Measurements from ENCODE around the gene DPP3. TPM values are rescaled to one million over a fixed set of nuclear protein-coding genes. Genes with fewer than 3 reads are reported as not detected.
"Not testable (repeated sequence)": the region's sequence is repeated elsewhere in the genome, so short reads cannot be mapped to it uniquely, and the experiment has no call there.

DPP3 gene
- total RNA-seq, 1 experiment from 2014 or later = 224 TPM

DNA sequence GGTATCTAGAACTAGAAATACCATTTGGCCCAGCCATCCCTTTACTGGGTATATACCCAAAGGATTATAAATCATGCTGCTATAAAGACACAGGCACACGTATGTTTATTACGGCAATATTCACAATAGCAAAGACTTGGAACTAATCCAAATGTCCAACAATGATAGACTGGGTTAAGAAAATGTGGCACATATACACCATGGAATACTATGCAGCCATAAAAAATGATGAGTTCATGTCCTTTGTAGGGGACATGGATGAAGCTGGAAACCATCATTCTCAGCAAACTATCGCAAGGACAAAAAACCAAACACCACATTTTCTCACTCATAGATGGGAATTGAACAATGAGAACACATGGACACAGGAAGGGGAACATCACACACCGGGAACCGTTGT is 16.1 kb upstream of the DPP3 start:
- DNase-seq (ENCODE audit: low spot score) = not testable (repeated sequence)

DNA sequence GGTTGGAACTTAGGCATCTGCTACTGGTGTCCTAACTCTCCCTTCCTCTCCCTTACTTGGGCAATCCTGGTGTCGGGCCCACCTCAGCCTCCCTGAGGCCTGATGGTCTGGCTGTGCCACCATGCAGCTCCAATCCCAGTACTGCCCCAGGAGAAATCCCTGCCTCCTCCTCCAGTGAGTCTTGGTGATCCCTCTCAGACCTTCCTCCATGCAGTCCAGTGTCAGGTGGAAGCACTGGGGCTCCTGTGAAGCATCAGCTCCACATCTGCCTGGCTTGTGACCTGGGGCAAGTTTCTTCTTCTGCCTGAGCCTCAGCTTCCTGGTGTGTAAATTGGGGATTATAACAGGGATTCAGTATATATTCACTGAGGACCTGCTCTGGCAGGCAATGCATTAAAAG is 15.3 kb upstream of the DPP3 start:
- no peak for DNase-seq (ENCODE audit: low spot score)

DNA sequence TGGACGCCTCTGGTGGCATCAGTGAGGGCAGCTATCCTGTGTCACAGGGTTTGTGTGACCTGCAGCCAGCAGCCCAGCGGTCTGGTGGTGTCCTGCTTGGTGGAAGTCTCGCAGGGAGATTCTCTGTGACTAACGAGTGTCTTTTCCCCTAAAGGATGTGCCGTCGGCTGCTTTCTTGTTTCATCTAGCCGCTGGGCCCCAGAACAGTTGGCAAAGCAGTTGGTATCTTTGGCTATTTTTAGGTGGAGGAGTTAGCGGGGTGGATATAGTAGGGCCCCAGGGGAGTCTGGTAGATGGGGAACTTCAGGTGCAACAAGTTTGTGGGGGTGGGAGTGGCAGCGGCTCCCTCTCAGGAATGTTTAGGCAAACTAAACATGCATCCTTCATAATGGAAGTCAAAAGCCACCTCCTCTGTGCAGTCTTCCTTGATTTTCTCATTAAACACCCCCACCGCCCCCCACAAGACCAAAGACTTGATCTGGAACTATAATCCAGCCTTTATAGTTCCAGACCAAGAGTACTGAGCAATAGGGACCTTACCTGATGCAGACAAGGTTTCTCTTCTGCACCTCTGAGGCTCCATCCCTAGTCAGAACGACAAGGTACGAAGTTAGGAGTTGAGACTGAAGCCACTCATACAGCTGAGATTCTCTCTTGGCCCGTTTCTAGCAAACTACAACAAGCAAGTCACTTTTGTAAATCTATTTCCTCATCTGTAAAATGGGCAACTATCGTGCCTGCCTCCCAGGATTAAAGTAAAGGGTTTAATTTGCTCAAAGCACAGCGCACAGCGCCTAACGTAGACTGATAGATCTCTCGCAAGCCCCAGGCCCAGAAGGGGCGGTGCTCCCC is 14.6 kb upstream of the DPP3 start:
- DNase-seq (ENCODE audit: low spot score) = no peak

DNA sequence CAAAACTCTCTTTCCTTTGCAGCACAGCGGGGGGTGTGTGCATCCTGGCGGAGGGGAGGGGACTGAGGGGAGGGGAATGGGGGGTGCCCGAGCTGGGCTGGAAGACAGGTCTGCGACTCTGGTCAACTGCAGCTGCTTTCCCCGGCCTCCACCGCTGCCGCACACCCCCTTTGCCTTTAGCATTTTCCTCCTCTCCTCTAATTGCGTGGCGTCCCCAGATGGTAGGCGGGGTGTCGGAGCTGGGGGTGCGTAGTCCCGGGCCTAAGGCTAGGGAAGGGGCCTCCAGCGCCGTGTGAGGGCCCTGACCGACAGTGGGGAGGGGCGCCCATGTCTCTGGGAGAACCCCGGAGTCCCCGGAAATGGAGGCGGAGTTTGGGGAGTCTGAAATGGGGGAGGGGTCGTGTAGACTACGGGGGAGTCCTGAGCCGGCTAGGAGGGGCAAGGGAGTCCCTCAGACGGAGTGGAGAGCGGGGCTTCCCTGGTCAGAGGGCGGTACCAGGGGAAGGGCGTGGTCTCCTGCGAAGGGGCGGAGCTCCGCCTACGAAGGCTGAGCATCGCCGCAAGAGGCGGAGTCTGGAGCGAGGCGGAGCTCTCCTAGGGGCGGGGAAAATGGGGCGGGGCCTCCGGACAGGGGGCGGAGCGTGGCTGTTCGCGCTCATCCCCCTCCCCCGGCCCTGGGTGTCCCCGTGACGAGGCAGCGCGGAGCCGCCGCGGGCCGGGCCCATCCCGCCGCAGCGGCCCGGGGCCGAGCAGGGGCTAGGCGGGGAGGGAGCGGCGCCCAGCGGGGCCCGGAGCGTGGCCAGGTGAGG is 13.8 kb upstream of the DPP3 start, which contains the start of gene PELI3:
Gene PELI3, plus strand, starts transcription at position 681 of the 809 bp plus-strand sequence. CDS start 1,224 bp downstream, outside the sequence.
- peak; percentile 96 for DNase-seq (ENCODE audit: low spot score)

DNA sequence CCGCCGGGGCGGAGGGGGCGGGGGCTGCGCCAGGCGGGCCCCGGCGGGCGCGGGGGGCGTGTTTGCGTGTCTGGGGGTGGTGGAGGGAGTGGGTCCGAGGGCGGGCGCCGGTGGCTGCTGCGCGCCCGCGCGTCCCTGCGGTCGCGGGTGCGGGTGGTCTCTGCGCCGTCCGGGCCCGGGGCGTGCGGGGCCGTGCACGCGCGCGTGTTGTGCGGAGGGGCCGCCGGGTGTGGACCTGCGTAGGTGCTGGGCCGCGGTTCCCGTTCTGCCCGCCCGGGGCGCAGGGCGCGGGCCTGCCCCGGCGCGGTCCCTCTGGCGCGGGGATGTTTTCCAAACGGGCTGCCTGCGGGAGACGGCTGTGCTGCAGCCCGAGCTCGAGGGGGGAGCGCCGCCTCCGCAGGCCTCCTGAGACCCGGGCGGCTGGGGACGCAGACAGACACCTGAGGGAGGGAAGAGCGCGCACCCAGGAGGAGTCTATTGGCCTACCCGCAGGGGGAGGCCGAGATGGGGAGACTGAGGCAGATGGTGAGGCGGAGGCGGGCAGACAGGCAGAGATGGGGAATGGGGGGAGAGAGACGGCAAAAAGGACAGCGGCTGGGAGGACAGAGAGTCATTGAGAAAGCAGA is 13.1 kb upstream of the DPP3 start:
- DNase-seq (ENCODE audit: low spot score) = no peak

DNA sequence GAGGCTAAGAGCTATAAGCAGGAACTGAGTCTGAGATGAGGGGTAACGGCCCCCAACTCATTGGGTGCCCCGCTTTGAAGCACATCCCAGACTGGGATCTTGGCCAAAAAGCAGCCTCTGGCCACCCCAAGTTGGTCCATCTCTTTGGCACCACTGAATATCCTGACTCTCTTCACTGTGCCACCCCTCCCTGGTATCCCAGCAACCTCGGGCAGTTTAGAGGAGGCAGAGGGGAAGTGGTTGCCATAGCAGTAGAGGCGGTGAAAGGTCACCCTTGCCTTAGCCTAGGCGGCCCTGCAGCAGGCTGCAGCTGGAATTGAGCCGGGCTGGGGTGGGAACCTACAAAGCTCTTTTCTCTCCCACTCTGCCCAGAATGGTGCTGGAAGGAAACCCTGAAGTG is 12.5 kb upstream of the DPP3 start:
- peak; percentile 89 for DNase-seq (ENCODE audit: low spot score)

DNA sequence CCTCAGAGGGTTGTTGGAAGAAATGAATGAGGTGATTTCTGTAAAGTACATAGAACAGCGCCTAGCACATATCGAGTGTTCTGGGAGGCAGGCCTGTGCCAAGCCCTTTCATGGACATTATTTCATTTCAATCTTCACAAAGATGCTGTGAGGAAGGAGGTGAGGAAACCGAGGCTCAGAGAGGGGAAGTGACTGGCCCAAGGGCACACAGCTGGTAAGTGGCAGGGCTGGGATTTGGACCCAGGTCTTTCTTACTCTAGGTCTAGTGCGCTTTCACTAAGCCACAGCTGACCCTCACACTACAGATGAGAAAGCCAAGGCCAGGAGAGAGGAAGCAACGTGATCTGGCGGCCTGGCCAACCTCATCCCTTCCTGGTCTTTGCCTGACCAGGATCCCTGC is 11.5 kb upstream of the DPP3 start:
- DNase-seq (ENCODE audit: low spot score) = no peak

DNA sequence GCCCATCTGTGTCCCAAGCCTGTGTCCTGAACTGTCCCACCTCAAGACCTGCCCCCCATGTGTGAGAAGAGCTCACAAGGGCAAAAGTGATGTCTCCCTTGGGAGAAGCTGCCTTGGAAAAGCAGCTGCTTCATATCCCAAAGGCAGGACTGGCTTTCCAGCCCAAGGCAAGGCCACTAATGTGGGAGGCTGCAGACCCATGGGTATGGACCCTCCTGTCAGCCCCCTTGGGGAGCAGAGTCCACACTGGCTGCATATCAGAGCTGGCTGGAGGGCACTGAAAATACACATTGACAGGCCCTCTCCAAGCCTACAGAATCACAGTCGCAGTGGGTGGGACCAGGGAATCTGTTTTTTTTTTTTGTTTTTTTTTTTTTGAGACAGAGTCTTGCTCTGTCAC is 10.8 kb upstream of the DPP3 start:
- DNase-seq (ENCODE audit: low spot score) = no peak

DNA sequence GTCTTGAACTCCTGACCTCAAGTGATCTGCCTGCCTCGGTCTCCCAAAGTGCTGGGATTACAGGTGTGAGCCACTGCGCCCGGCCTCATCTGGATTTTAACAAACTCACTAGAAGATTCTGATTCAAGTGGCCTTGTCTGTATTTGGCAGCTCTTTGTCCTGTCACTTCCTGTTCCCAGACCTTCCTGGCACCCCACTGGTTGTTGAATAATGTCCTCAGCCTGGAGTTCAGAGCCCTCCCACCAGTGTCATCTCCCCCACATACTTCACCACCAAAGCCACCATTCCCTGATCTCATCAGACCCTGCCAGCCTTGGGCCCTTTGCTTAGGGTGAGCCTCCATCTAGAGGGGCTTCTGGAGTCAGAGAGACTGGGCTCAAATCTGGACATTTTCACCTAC is 10.2 kb upstream of the DPP3 start:
- DNase-seq (ENCODE audit: low spot score) = no peak

DNA sequence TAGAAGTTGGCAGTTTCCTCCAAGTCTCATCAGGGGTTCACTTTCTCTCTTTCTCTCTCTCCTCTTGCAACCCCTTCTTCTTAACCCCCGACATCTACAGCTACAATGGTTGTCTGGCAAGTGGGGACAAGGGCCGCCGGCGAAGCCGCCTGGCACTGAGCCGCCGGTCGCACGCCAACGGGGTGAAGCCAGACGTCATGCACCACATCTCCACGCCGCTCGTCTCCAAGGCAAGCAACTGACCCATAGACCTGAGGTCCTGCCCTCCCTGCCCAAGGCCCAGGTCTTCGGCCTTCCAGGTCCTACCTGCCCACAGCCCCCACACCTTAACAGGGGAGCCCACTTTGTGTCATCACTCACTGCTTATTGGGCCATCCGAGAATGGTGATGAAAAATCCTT is 9.1 kb upstream of the DPP3 start:
- DNase-seq (ENCODE audit: low spot score) = no peak

DNA sequence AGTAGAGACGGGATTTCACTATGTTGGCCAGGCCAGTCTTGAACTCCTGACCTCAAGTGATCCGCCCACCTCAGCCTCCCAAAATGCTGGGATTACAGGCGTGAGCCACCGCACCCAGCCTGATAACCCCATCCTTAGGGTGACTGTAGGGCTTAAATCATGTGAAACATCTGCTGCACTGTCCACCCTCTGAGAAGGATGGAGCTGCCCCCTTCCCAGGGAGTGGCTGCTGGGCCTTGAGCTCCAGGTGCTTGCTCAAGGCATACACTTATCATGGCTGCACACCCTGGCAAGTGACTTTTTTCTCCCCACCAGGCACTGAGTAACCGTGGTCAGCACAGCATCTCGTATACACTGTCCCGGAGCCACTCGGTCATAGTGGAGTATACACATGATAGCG is 8.2 kb upstream of the DPP3 start:
- no peak for DNase-seq (ENCODE audit: low spot score)

DNA sequence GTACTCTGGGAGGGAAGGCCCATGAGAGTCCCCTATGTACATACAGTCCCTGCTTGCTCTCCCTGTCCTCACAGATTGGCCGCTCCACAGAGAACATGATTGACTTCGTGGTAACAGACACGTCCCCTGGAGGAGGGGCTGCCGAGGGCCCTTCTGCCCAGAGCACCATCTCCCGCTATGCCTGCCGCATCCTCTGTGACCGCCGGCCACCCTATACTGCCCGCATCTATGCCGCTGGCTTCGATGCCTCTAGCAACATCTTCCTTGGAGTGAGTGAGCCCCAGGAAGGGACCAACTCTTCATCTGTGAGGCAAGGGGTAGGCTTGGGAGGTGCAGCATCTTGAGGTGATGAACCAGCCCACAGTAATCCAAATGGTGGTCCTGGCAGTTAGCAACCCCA is 7.1 kb upstream of the DPP3 start:
- DNase-seq (ENCODE audit: low spot score) = no peak

DNA sequence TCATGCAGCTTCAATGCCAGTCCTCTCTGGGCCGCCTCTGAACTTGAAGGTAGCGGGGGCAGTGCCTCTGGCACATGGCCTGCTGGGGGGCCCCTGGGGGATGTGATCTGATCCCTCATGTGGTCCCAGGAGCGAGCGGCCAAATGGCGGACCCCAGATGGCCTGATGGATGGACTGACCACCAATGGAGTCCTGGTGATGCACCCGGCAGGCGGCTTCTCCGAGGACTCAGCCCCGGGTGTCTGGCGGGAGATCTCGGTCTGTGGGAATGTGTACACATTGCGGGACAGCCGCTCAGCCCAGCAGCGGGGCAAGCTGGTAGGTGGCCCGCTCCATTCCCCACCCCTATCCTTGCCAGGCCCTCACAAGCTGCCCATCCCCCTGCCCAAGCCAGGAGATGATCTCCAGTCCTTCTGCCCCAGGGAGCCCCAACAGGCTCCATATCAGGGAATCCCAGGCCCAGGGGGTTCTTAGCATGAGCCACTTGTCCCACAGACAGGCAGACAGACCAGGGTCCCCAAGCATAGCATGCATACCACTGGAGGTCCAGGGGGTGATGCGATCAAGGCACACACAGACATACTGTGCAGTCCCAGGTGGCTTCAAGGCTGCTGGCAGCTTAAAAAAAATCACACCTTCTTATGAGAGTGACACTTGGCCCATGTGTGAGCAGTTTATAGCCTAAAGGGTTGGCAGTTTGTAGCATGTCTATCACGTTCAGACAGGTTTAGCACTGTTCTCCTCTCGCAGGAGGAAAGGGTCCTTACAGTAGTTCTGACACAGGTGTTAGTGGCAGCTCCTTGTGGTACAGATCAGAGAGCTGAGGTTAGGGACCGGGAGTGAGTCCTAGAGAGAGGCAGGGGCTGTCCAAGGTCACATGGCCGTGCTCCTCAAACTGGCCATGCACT is 6.4 kb upstream of the DPP3 start:
- no peak for DNase-seq (ENCODE audit: low spot score)

DNA sequence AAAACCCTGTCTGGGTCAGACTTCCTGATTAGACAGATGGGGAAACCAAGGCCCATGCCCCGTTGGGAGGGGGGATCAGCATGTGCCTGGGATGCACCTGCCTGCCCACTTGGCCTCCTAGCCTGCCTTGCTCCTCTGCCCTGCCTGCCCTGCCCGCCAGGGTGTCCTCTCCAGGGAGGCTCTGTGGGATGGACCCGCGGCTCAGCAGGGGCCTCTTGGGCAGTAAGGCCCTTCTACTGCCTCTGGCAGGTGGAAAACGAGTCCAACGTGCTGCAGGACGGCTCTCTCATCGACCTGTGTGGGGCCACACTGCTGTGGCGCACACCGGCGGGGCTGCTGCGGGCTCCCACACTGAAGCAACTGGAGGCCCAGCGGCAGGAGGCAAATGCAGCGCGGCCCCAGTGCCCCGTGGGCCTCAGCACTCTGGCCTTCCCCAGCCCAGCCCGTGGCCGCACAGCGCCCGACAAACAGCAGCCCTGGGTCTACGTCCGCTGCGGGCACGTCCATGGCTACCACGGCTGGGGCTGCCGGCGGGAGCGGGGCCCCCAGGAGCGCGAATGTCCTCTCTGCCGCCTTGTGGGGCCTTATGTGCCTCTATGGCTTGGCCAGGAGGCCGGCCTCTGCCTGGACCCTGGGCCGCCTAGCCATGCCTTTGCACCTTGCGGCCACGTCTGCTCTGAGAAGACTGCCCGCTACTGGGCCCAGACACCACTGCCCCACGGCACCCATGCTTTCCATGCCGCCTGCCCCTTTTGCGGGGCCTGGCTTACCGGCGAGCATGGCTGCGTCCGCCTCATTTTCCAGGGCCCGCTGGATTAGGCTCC is 4.7 kb upstream of the DPP3 start:
- no peak for DNase-seq (ENCODE audit: low spot score)

DNA sequence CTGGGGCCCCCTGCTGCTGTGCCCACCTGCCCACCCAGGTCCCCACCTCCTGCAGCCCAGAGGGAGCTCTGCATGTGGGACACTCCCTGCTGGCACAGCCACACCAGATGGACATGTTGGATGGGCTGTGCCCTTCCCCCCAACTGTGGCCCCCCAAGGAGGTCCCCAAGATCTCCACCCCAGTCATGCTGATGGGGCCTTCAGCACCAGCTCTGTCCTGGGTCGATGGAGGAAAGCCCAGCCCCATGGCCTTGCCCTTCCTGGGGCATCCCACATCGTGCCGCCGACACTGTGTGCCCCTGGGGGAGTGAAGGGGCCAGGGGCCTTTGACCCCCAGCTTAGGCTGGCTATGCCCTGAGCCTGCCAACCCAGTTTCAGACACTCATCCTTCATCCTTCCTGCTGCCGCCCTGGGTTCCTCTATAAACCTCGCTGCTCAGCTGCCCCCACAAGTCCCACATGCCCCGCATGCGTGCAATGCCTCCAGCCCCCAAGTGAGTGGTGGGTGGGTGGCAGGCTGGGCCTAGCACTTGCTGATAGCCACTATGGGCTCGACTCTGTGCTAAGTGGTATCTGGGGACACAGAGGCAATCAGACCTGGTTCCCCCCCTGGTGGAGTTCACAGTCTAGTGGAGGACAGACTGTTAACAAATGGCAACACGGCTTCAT is 3.9 kb upstream of the DPP3 start:
- no peak for DNase-seq (ENCODE audit: low spot score)

DNA sequence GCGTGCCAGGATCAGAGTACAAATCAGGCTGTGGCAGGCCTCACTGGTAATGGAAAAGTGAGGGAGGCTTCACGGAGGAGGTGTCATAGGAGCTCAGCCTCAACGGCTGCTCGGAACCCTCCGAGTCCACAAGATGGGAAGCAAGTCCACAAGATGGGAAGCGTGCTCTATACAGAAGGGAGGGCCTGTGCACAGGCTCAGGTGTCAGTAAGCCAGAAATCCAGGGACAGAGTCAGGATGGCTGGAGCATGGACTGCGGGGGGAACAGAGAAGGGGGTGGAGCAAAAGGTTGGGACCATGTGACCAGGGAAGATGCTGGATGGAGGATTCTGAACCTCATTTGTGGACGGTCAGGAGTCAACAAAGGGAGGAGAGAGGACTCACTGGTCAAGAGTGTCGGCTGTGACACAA is 3.4 kb upstream of the DPP3 start:
- DNase-seq (ENCODE audit: low spot score) = no peak

DNA sequence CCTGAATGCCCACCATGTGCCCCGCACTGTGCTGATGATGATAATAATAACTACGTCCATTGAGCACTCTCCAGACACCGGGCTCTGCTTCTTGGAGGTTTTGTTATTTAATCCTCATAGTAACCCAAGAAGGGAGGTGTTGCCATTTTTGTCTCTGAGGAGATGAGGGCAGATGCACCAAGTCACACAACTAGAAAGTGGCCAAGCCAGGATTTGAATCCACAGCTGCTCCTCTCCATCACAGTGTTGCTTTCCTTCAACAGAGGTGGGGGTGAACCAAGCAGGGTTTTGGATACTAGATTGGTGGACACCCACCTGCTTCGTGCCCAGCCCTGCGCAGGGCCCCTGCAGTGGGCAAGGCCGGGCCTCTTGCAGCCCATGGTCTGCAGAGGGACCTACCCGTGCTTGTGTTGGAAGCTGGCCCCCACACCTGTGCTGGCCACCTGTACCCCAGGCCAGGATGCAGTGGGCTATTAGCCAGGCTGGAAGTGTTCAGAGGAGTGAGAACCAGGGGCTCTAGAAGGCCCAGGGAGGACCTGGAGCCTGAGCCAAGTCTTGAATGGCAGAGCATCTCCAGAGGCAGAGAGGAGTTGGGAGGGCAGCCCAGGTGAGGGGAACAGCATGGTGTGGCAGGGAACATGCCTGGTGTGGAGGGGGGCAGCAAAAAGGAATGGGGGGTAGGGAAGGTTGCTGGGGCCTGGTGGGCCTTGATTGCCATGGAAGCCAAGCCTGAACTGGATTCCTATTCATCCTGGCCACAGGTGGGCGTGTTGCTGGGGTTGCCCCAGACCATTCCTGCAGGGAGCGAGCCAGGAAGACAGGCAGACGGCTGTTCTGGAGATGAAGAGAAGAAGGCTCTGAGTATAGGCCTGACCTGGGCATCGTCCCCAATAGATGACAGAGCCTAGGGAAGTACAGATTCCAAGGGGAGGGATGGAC is 2.7 kb upstream of the DPP3 start:
- no peak for DNase-seq (ENCODE audit: low spot score)

DNA sequence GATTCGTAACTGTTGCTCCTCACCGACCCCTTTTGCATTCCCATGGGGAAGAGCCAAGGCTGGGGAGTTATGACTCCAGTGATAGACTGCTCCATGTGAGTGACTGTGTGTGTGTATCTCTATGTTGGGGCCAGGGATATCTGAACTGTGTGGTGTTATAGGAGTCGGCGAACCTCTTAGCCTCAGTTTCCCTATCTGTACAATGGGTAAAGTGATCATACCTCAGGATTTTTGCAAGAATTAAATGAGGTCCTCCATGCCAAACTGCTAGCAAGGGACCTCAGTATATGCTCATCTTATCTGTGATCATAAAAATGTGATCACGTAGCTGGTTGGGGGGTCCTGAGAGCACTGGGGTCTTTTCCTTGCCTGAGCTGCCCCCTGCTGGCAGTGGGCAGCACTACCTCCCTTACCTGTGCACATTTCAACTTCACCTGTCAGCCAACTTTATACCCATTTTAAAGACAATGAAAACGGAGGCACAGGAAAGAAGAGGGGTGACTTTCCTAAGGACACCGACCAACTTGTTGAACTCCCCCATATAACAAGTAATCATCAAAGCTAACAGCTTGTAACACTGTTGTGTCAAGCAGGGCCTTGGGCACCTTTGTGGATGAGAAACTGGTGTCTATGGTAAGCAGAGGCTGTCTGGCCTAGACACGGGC is 1.4 kb upstream of the DPP3 start:
- peak; percentile 60 for DNase-seq (ENCODE audit: low spot score)

All from HT-29 (cell line).